Stimulated activated CD4-positive, alpha-beta T cell treated with anti-CD3 and anti-CD28 coated beads, Interleukin-4, amount 100 ng/mL, for 48 hours (primary cell): Measurements from ENCODE around the gene PCNA.

Experiments
- DNase-seq, 2 donors: peaks; one replicate each; pipeline ENCODE4 v3.0.0-alpha.2; 2020; ENCODE audit warnings: low read depth in 2 of 2

PCNA gene

GRCh38 chr20:5065166-5065878 is 54.4 kb downstream of the PCNA start:
- DNase-seq = no peak
